Rectal smooth muscle tissue (tissue), 1 donor: ENCODE results near the gene MUS81.

Experiments
- H3K27ac ChIP-seq: one replicate; pipeline ENCODE4 v1.7.0; 2013; ENCODE audit warnings: low read depth, low read length, inconsistent platforms
- H3K27me3 ChIP-seq: one replicate; pipeline ENCODE4 v1.7.0; 2013; ENCODE audit warnings: low read length; ENCODE audit not compliant: control insufficient read depth, insufficient read depth
- H3K36me3 ChIP-seq: one replicate; pipeline ENCODE4 v1.7.0; 2013; ENCODE audit warnings: low read length; ENCODE audit not compliant: control insufficient read depth, insufficient read depth
- H3K4me1 ChIP-seq: one replicate; pipeline ENCODE4 v1.7.0; 2013; ENCODE audit warnings: low read length; ENCODE audit not compliant: control insufficient read depth, insufficient read depth
- H3K4me3 ChIP-seq: one replicate; pipeline ENCODE4 v1.7.0; 2013; ENCODE audit warnings: low read length
- H3K9ac ChIP-seq: one replicate; pipeline ENCODE4 v1.7.0; 2013; ENCODE audit warnings: low read length

The MUS81 gene

DNA sequence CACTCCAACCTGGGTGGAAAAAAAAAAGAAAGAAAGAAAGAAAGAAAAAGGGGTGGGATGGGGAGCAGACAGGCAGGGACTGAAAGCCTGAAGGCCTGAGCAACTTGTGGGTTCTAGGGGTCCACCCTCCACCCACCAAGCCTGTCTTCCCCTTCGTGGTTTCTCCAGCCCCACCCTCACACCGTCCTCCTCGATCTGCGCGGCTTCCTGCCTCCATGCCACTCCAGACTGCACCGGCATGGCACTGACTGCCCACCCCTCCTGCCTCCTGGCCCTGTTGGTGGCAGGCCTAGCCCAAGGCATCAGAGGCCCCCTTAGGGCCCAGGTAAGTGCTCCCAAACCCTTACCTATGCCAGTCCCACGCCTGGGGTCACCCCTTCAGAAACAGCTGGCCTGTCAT lies 19.4 kb downstream of the MUS81 start, which contains the start of gene CTSW:
Gene CTSW (plus strand): TSS at position 221 of the 400 bp plus-strand sequence. CDS start 18 bp downstream, at position 239.
- Histone ChIP-seq H3K4me1 (no peaks in the 10 kb centered on the region), H3K4me3 (no peak within 1 kb of the TSS), H3K9ac (no peak within 1 kb of the TSS), H3K36me3 (peaks cover 14% of the 10 kb centered on the region), H3K27ac (no peak within 1 kb of the TSS), H3K27me3 (no peaks in the 10 kb centered on the region)

GRCh38 chr11:65880027-65880426 lies 19.8 kb downstream of the MUS81 start:
- no peak overlapping the region for H3K27ac ChIP-seq
- H3K4me1 ChIP-seq, result no peaks in the 10 kb centered on the region
- no peak overlapping the region for H3K4me3 ChIP-seq
- H3K9ac ChIP-seq, result no peak overlapping the region
- peaks cover 14% of the 10 kb centered on the region for H3K36me3 ChIP-seq
- no peaks in the 10 kb centered on the region for H3K27me3 ChIP-seq

DNA sequence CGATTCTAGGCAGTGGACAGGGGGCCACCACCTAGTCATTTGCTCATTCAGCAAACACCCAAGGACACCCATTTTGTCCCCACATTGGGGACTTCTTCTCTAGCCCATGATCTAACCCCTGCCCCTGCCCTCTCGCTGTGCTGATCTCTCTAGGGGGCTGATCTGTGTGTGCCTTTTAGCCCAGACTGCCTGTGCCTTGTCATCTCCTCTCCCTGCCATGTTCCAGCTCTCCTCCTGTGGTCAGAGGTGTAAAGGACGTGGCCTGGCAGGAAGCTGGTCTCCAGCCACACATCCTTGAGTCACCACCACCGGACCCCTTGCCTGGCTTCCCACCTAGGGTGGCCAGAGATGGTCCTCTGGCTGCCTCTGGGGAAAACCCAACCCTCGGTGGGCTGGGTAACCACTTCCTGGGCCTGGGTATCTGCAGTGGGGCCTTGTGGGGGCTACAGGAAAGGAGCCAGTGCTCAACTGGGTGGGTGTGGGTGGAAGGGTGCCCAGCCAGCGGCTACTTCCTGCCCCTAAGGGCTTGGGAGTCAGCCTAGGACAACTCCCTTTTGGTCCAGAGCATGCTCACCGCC lies 20.7 kb downstream of the MUS81 start:
- Histone ChIP-seq H3K9ac (no peak overlapping the region), H3K4me3 (no peak overlapping the region), H3K27me3 (no peaks in the 10 kb centered on the region), H3K36me3 (peaks cover 17% of the 10 kb centered on the region), H3K27ac (no peak overlapping the region), H3K4me1 (no peaks in the 10 kb centered on the region)

GRCh38 chr11:65882120-65883057 lies 22.2 kb downstream of the MUS81 start:
- H3K27me3 ChIP-seq, result no peaks in the 10 kb centered on the region
- peaks cover 1% of the 10 kb centered on the region for H3K4me1 ChIP-seq
- H3K4me3 ChIP-seq, result no peak overlapping the region
- no peak overlapping the region for H3K27ac ChIP-seq
- H3K9ac ChIP-seq, result no peak overlapping the region
- peaks cover 21% of the 10 kb centered on the region for H3K36me3 ChIP-seq

- Histone ChIP-seq H3K4me3 (no peak overlapping the region), H3K9ac (no peak overlapping the region), H3K4me1 (peaks cover 6% of the 10 kb centered on the region), H3K36me3 (peaks cover 21% of the 10 kb centered on the region), H3K27me3 (no peaks in the 10 kb centered on the region), H3K27ac (no peak overlapping the region)
Measured at GRCh38 chr11:65883058-65883761, 23.0 kb downstream of the MUS81 start.

- H3K9ac ChIP-seq, result no peak overlapping the region
- H3K27me3 ChIP-seq, result no peaks in the 10 kb centered on the region
- no peak overlapping the region for H3K27ac ChIP-seq
- no peak overlapping the region for H3K4me3 ChIP-seq
- H3K4me1 ChIP-seq, result peaks cover 6% of the 10 kb centered on the region
- H3K36me3 ChIP-seq, result peaks cover 21% of the 10 kb centered on the region
Measured at GRCh38 chr11:65883786-65884715, 23.8 kb downstream of the MUS81 start.

DNA sequence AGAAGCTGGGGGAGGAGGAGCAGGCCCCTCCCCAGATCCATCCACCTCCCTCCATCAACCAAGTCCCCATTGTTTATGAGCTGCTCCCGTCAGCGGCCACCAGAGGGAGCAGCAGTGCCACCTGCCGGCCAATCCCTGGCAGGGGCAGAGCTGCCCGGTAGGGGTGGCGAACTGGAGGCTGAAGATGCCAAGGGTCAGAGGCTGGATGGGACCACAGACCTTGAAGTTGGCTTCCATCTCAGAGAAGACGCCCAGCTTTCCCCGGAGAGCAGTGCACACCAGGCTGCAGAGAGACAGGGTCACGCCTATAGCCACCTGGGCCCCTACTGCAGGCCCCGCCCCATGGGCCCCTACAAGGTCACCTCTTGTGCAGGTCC lies 24.5 kb downstream of the MUS81 start:
- Histone ChIP-seq H3K27me3 (no peaks in the 10 kb centered on the region), H3K36me3 (peaks cover 21% of the 10 kb centered on the region)

DNA sequence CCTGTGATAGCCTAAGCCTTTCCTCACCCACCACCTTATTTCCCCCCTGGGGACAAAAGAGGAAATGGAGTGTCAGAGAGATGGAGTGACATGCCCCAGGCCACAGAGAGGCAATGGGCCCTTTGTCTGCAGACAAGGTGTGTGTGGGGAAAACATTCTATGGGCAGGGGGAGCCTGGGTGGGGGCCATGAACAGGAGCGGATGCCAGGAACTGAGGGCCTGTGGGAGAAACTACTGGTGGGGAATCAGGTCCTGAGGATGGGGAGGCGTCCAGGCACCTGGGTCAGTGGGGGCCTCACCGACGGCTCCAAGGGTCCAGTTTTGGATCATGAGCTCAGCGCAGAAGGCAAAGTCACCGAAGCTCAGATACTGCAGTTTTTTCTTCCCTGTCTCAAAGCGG lies 25.0 kb downstream of the MUS81 start:
- Histone ChIP-seq H3K4me3 (no peak overlapping the region), H3K27me3 (no peaks in the 10 kb centered on the region), H3K4me1 (peaks cover 16% of the 10 kb centered on the region), H3K27ac (no peak overlapping the region), H3K9ac (no peak overlapping the region), H3K36me3 (peaks cover 21% of the 10 kb centered on the region)

More for the DNA sequence above, 24.5 kb downstream of the MUS81 start:
- no peak overlapping the region for H3K4me3 ChIP-seq
- H3K9ac ChIP-seq, result no peak overlapping the region
- peaks cover 11% of the 10 kb centered on the region for H3K4me1 ChIP-seq
- H3K27ac ChIP-seq, result no peak overlapping the region

- no peaks in the 10 kb centered on the region for H3K27me3 ChIP-seq
- H3K4me3 ChIP-seq, result no peak overlapping the region
- H3K9ac ChIP-seq, result no peak overlapping the region
- H3K27ac ChIP-seq, result no peak overlapping the region
- peaks cover 21% of the 10 kb centered on the region for H3K36me3 ChIP-seq
- peaks cover 17% of the 10 kb centered on the region for H3K4me1 ChIP-seq
Measured at GRCh38 chr11:65885808-65886536, 25.7 kb downstream of the MUS81 start.

DNA sequence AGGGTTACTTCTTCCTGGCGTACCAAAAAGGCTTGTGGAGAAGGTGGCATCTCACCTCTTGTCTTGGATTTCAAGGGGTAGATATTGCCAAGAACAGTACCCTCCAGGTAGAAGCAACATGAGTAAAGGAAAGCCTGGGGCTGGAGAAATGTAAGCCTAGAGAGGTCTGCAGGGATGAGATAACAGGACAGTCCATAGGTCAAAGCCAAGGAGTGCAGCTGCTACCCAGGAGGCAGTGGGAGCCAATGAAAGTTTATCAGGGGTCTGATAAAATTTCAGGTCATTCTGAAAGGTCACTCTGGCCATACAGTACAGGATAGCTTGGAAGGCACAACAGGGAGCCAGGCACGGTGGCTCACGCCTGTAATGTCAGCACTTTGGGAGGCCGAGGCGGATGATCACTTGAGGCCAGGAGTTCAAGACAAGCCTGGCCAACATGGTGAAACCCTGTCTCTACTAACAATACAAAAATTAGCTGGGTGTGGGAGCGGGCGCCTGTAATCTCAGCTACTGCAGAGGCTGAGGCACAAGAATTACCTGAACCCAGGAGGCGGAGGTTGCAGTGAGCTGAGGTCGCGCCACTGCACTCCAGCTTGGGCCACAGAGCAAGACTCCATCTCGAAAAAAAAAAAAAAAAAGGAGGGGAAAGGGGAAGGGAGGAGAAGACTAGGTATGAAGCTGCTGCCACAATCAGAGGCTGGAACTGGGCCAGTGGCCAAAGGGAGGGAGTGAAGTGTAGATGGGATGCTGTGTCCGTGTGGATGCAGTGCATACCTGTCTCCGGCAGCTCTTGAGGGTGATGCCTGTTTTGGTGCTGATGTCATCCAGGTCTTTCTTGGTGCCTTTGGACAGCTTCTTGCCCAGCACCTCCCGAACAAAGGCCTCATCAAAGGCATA lies 26.8 kb downstream of the MUS81 start:
- H3K36me3 ChIP-seq, result peaks cover 21% of the 10 kb centered on the region

More for the DNA sequence above, 26.8 kb downstream of the MUS81 start:
- Histone ChIP-seq H3K9ac (peak overlapping the region; percentile 70), H3K4me3 (peak overlapping the region; percentile 94), H3K4me1 (peaks cover 21% of the 10 kb centered on the region), H3K27me3 (no peaks in the 10 kb centered on the region), H3K27ac (peak overlapping the region; percentile 94)
